ENCODE measurements around the gene PRKCH.

The PRKCH gene

DNA sequence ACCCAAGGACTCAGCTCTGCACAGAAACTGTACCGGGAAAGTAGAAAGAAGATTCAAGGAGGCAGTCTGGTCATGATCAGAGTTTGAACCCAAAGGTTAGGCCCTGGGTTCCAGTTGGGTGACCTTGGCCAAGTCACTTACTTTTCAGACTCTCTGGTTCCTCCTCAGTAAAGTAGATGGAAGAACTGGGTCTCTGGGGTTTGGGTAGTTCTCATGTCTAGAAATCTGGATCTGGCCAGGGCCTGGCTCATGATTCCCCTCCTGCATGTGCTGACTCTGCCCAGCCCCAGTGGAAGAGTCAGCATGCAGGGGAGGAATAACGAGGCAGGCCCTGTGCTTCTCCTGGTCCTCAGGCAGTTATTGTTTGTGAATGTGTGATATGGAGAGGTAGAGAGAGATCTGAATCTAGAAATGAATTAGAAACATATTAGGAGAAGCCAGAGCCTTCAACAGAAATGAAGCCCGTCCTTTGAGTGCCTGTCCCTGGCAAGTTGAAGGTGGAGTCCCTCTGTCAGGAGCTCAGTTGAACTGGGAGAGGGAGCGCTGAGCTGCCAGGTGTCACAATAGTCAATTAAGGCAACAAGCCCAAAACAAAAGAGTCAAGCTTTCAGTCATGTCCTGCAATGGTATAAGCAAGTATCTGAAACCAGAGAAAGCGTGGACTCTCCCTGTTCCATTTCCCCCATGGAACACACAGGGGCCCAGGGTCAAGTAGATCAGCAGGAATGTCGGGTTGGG lies 242.7 kb downstream of the PRKCH start:
- DNase-seq (ENCODE audit: low read depth in 2 of 2): no peak

- no peak for DNase-seq (ENCODE audit: low read depth in 2 of 2)
These were observed 243.3 kb downstream of the PRKCH start for GRCh38 chr14:61564618-61565091.

DNA sequence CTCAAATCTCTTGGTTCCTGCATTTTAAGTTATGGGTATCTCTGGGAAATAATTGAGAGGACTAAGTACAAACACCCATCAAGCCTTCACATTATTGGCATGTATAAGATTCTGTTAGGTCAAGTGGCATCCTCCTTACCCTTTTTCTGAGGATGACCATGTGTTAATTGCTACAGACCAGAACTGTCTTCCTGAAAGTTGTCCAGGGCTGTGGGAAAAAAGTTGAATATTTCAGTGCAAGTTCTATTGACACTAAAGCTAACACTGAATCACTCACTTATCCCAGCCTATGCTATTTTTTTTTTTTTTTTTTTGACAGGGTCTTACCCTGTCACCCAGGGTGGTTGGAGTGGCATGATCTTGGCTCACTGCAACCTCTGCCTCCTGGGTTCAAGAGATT lies 243.8 kb downstream of the PRKCH start:
- no peak for DNase-seq (ENCODE audit: low read depth in 2 of 2)

DNA sequence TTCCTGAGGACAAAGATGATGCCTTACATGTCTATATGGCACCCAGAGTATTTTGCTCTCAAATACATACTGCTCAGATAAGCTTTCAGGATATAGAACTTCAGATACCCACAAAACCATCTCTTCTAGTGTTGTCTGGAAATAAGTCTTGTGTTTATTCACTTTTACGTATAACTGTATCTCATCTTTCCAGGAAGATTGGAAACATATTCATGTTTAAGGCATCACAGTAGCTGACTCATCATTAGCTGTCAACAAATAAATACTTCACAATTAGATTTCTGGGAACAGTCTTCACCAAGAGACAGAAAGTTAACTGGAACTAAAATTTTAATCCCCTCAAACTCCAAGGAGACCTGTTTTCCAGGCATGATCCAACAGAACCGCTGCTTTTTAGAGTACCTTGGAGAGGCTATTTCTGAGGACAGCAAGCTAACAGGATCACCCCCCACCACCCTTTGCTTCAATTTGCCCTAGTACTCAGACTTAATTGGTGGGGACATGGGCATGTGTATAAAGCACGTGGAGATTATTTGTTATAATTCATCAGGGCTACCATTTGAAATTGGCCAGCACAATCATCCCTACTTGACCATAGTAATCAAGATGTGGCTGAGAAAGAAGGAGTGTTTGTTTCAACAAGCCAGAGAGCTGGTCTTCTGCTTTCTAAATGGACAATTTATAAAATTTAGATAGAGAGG lies 244.6 kb downstream of the PRKCH start:
- DNase-seq (ENCODE audit: low read depth in 2 of 2): no peak

DNA sequence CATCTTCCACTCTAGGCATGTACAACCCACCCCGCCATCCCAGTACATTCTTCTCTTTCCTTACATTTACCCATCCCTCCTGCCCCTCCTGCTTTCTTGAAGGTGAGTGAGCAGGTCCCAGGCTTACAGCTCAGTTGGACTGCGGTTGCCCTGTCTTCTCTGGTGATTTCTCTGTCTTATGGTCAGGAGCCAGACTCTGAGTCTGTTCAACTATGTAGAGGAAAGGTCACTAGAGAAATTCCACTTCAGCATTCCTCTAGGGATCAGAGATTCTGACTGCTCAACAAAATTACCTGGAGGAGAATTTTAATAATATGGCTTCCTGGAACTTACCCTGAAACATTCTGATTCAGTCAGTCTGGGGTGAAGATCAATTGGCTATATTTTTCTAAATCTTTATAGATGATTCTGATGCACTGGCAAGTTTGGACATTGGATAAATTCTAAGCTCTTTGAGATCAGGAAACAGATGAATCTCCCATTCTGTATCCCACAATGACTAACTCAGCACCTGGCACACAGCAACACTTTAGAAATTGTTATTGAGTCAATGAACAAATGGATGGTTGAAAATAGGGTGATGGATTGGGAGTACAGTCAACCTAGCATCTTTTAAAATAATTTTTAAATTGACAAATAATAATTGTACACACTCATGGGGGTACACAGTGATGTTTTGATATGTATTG lies 245.3 kb downstream of the PRKCH start:
- no peak for DNase-seq (ENCODE audit: low read depth in 2 of 2)

DNA sequence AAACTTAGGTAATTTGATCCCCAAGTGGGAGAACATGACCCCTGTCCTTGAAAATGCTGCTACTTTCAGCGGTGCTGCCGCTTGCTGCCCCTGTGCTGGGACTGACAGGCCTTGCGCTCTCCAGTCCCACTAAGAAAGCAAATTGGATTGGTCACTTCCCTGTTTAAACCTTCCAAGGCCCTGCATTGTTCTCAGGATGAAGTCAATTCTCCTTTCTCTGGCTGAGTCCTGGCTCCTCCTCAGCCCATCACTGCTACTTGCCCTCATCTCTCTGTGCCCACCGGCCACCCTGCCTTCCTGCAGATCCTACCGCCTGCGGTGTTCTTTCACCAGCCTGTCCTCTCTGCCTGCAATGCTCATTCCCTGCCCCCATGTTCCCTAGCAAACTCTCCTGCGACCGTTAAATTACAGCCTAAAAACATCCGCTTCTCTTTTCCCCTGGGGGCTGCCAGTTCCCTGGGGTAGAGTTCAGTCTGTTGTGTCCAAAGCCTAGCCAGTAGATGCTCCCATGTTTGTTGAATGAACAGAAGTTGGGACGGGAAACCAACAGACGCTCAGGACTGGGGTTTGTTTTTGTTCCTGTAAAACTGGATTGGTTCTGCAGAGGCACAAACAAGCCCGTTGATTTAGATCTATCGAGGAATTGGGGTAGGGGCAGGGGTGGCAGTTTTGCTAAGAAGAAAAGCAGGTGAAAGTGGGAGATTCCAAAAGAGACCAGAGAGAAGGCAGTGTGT lies 246.6 kb downstream of the PRKCH start:
- DNase-seq (ENCODE audit: low read depth in 2 of 2): no peak

- DNase-seq (ENCODE audit: low read depth in 2 of 2): peak; percentile 48 to 74
These were observed 247.2 kb downstream of the PRKCH start for GRCh38 chr14:61568572-61569011.

DNA sequence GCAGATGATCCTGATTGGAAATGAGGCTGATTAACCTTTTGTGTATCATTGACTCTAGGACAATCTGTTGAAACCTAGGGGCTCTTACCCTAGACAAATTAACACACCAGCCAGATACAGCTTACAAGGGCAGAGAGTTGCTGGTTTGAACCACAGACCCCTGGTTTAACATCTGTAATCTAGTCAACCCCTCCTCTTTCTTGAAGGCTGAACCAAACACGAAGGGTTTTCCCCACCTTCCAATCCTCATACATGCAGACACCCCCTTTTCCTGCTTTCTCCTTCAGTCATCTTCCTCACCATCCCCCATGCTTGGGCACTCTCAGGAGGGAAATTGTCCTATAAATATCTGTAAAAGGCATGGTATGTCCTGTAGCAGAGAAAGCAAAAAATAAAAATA lies 247.9 kb downstream of the PRKCH start:
- no peak for DNase-seq (ENCODE audit: low read depth in 2 of 2)

- DNase-seq (ENCODE audit: low read depth in 2 of 2): peak in 1 of 2 donors; percentile 23
These were observed 248.6 kb downstream of the PRKCH start for GRCh38 chr14:61569812-61570548.

DNA sequence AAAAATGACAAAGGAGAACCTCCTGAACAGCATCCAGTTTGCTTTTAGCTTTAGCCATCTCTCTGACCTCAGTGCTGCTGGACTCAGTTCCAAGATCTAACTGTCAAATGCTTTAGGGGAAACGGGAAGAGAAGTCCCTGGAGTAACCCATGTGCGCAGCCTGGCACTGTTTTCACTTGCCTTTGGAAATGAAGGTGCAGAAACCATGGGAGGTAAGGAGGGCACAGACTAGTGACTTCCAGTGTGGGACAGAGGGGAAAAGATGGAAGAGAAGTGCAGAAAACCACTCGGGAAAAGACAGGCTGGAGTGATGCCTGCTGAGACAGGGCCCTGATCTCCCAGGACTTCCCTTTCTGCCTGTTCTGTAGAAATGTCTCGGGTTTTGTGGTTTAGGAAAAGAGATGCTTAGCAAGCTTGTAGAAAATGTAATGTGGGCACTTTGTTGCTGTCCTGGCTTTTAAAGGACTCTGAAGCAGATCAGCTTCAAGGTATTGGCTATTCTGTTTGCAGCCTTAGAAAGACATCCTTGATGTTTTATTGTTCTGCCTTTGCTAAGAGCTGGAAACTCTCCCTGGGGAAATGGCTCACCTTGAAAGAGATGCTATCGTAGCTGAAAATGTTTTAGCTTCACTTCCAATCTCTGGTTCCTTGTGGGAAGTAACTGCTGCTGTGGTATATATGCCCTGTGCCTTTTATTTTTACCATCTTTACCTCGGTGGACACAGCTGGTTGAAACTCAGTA lies 249.3 kb downstream of the PRKCH start:
- DNase-seq (ENCODE audit: low read depth in 2 of 2): no peak

DNA sequence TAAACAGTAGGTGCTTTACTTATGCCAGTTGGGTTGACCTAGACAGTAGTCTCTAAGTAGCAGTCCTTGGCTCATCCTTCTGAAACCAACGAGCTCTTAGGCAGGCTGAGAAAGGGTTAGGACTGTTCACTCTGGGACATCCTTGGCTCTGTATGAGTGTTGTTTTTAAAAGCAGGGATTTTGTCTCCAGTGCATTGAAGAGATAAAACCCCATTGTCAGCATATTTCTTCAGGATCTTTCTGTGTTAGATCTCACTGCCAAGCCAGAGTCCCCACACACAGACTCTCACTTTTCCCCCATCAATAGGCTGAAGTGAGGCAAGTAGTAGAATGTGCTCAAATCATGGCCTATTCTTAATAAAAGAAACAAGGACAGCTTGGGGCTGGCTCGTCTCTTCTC lies 250.5 kb downstream of the PRKCH start:
- no peak for DNase-seq (ENCODE audit: low read depth in 2 of 2)

- no peak for DNase-seq (ENCODE audit: low read depth in 2 of 2)
These were observed 251.9 kb downstream of the PRKCH start for GRCh38 chr14:61573321-61573720.

DNA sequence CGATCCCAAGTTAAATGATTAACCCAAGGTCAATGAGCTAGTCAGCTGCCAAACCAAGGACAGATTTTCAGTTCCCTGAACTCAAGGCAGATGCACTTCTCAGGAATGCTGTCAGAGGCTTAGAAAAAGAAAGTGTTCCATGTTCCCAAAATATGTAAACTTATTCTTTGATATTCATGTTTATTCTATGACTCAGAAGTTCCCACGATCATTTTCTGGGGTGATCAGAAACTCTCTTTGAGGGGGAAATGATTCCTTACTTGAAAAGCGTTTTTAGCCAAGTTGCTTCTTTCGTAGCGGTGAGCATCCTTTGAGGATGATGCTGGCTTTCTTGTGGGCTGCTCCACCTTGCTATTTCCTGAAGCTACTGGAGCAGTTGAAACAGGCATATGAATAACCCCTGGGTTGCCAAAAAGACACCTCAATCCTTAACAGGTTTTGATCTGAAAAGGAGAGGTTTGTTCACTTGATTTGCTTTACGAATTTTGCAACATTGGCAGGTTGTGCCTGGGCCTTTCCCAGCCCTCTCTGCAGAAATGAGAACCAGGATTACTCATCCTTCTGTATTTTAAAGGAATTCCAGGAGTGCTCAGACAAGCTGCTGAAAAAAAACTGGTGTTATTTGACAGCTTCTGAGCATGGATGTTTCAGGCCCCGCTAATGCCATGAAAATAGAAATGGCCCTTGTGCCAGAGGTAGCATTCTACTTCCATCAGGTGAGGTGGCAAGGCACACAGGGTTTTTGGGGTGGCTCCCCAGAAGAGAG lies 252.6 kb downstream of the PRKCH start:
- no peak for DNase-seq (ENCODE audit: low read depth in 2 of 2)

GRCh38 chr14:61574514-61574807 lies 253.1 kb downstream of the PRKCH start:
- DNase-seq (ENCODE audit: low read depth in 2 of 2): no peak

- DNase-seq (ENCODE audit: low read depth in 2 of 2): no peak
These were observed 253.7 kb downstream of the PRKCH start for GRCh38 chr14:61575126-61575525.

DNA sequence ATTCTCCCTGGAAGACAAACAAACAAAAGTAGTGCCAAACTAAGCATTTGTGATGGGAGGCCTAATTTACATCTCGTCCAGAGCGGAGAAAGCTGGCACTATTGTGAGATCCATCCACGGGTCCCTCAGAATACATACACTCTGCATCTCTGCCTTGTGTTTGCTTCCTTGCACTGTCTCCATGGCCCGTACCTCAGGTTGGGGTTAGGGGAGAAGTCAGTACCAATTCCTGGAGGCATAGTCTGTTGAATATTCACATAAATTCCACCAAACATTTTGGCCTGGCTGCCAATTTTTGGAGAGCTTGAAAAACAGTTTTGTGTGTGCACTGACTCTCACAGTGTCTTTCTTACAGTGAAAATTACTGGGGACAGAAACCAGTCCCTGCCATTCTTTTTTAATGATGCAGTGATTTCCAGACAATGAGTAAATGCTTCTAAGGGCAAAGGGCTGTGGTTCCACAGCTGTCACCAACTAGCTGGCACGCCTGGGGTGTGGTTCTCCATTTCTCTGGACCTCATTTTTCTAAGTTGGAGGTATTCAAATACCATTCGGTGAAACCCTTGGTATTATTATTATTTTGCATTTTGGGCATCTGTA lies 254.3 kb downstream of the PRKCH start:
- no peak for DNase-seq (ENCODE audit: low read depth in 2 of 2)

DNA sequence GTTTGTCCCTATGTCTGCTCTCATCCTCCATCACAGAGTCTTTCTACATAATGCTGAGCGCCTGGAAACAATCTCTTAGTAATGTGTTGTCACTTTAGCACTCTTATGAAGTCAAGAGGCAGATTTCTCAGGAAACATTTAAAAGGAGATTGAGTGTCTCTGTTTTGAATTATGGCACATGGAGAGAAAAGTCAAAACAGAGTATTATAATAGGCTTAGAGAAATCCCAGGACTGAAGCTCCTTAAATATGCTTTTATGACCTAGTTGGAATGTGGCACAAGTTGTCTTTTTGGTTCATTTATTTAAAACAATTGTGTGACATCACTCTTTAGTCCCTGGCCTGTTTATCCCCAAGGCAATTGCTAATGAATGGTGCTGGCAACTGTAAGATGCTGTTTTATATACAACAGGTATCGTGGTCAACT lies 256.1 kb downstream of the PRKCH start:
- no peak for DNase-seq (ENCODE audit: low read depth in 2 of 2)

- DNase-seq (ENCODE audit: low read depth in 2 of 2): no peak
These were observed 257.4 kb downstream of the PRKCH start for GRCh38 chr14:61578745-61579144.

DNA sequence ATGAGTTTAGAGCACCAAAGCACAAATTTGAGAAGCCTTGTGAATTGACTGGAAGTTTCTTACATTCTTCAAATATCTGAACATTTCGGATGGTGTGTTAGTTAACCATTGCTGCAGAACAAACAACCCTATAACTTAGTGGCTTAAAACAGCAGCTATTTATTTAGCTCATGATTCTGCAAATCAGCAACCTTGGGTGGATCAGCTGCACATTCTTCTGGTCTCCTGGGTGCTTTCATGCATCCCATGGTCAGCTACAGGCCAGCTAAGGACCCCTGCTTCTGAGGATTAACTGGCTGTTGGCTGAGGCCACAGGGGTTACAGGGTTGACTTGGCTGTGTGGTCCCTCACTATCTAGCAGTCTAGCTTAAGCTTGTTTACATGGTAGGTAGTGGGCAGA lies 260.0 kb downstream of the PRKCH start:
- DNase-seq (ENCODE audit: low read depth in 2 of 2): no peak
